NCI-H748 (cell line): ENCODE results near the gene PIGX.
A peak's percentile ranks its signal among the peaks of the same experiment; 100 is the strongest.
"Not testable (repeated sequence)": the region's sequence is repeated elsewhere in the genome, so short reads cannot be mapped to it uniquely, and the experiment has no call there.

Experiments used
- DNase-seq: peaks from one replicate; lab custom pipeline; 2025; ENCODE audit not compliant: unreplicated experiment; lab: John Stamatoyannopoulos, UW

PIGX gene

GRCh38 chr3:196700801-196701200, 11.4 kb upstream of the PIGX start:
- no peak for DNase-seq

GRCh38 chr3:196706327-196706726, 5.8 kb upstream of the PIGX start:
- DNase-seq: no peak

GRCh38 chr3:196706731-196707130, 5.4 kb upstream of the PIGX start:
- DNase-seq: no peak

GRCh38 chr3:196707566-196707965, 4.6 kb upstream of the PIGX start:
- no peak for DNase-seq

- no peak for DNase-seq
Observed at GRCh38 chr3:196708467-196708866, 3.7 kb upstream of the PIGX start.

GRCh38 chr3:196712514-196713413, 587 bp downstream of the PIGX start:
- DNase-seq: peak; percentile 75

GRCh38 chr3:196717162-196717561, 5.0 kb downstream of the PIGX start:
- DNase-seq: not testable (repeated sequence)

GRCh38 chr3:196721097-196721496, 8.9 kb downstream of the PIGX start:
- DNase-seq: no peak

GRCh38 chr3:196726788-196727675, 14.9 kb downstream of the PIGX start:
- DNase-seq: no peak

- DNase-seq: no peak
Observed at GRCh38 chr3:196735751-196736150, 23.6 kb downstream of the PIGX start.

GRCh38 chr3:196736670-196737374, 24.6 kb downstream of the PIGX start:
- no peak for DNase-seq

- no peak for DNase-seq
Observed at GRCh38 chr3:196737655-196738054, 25.5 kb downstream of the PIGX start.

- DNase-seq: peak; percentile 84
Observed at GRCh38 chr3:196739671-196740480, 27.7 kb downstream of the PIGX start, which contains the start of gene PAK2. PAK2 (plus strand) TSS chr3:196739857; CDS start chr3:196782647, 42,790 bp downstream.

GRCh38 chr3:196740481-196741248, 28.5 kb downstream of the PIGX start:
- DNase-seq: no peak

- no peak for DNase-seq
Observed at GRCh38 chr3:196741249-196741889, 29.2 kb downstream of the PIGX start.

- not testable (repeated sequence) for DNase-seq
Observed at GRCh38 chr3:196743569-196743968, 31.4 kb downstream of the PIGX start.

- no peak for DNase-seq
Observed at GRCh38 chr3:196749125-196749524, 36.9 kb downstream of the PIGX start.

- DNase-seq: no peak
Observed at GRCh38 chr3:196753201-196753600, 41.0 kb downstream of the PIGX start.
